ENCODE measurements around the gene CTXN1.

DNA sequence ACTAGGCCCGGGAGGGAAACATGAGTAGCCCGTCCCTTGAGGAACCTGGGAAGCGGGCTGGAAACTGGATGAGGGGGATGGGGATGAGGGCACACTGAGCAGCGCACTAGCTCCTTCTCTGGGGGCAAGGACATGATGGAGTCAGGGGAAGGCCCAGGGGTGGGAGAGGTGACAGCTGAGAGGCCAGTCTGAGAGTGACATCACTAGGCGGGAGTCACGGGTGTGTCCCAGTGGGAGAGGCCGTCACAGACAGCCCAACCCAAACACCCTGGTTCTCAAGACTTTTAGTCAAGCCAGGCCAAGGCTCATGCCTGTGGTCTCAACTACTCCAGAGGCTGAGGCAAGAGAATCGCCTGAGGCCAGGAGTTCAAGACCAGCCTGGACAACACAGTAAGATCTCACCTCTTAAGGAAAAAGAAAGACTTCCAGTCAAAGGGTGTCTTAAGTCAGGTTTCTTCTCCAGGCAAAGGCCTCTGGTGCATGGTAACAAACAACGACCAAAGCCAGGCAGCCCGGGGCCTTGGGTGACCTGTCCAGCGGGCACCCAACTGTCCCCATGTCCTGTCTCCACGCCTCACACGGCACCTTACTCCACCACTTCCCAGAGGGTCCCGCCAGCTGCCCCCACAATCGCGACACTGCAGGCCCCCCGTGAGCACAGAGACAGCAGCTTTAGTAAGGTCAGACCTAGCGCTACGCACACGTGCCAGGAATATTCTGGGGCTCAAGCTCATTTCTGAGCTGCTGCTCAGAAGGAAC is 43.0 kb upstream of the CTXN1 start:
- TF ChIP-seq, protein P1, sequence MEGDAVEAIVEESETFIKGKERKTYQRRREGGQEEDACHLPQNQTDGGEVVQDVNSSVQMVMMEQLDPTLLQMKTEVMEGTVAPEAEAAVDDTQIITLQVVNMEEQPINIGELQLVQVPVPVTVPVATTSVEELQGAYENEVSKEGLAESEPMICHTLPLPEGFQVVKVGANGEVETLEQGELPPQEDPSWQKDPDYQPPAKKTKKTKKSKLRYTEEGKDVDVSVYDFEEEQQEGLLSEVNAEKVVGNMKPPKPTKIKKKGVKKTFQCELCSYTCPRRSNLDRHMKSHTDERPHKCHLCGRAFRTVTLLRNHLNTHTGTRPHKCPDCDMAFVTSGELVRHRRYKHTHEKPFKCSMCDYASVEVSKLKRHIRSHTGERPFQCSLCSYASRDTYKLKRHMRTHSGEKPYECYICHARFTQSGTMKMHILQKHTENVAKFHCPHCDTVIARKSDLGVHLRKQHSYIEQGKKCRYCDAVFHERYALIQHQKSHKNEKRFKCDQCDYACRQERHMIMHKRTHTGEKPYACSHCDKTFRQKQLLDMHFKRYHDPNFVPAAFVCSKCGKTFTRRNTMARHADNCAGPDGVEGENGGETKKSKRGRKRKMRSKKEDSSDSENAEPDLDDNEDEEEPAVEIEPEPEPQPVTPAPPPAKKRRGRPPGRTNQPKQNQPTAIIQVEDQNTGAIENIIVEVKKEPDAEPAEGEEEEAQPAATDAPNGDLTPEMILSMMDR (IDR thresholded peaks at IDR 0.05; ENCODE audit: insufficient read depth, low read length, poor library complexity, severe bottlenecking), result no peak
- TF ChIP-seq EZH2phosphoT487 (conservative IDR thresholded peaks at IDR 0.05; ENCODE audit: low read length), result no peak
